PFSK-1 (cell line): Measurements from ENCODE around the gene USP46.

Source experiments
- FOXP2 ChIP-seq: optimal IDR thresholded peaks from 2 replicates; pipeline ENCODE3; 2011; ENCODE audit warnings: borderline replicate concordance, control low read depth, inconsistent platforms; ENCODE audit not compliant: insufficient read depth; ENCODE audit errors: extremely low read length, extremely low read depth
- POLR2AphosphoS5 ChIP-seq: IDR thresholded peaks from 2 replicates; pipeline ENCODE4 v1.6.1; 2012; ENCODE audit warnings: low read depth, mild to moderate bottlenecking, control low read depth, low read length, moderate library complexity
- REST ChIP-seq, 2 experiments: IDR thresholded peaks; 2 replicates each; pipeline versions ENCODE4 v1.6.1 to v1.8.0; 2011 to 2012; ENCODE audit warnings: low read depth in 2 of 2, low read length in 2 of 2, control low read depth in 1 of 2, inconsistent platforms in 1 of 2, mild to moderate bottlenecking in 1 of 2, moderate library complexity in 1 of 2; ENCODE audit not compliant: insufficient read depth in 1 of 2
- SIN3A ChIP-seq: IDR thresholded peaks from 2 replicates; pipeline ENCODE4 v1.6.1; 2012; ENCODE audit warnings: mild to moderate bottlenecking, low read length, moderate library complexity, borderline replicate concordance; ENCODE audit not compliant: insufficient read depth
- TAF1 ChIP-seq: IDR thresholded peaks from 2 replicates; pipeline ENCODE4 v1.6.1; 2012; ENCODE audit warnings: low read length, control low read depth, borderline replicate concordance; ENCODE audit not compliant: insufficient read depth

The USP46 gene

DNA sequence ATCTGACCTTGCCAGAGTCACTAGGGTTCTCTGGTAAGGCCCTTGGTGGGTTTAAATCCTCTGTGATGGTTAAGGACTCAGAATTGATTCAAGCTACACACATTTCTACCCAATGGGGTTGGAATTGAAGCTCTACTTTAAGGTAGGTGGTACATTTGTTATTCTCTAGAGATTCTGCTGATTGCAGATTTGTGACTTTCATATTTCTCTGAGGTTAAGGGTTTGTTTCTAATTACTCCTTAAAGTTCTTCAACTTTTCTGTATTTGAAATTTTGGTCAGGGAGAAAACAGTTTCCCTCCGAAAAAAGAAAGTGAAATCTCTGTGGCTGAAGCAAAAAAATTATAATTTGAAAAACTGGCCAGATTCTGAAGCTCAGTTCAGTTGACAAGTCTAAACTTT, 25.8 kb upstream of the USP46 start:
- TF ChIP-seq FOXP2 (no peak), POLR2AphosphoS5 (no peak), SIN3A (no peak), REST (IDR thresholded peaks at IDR 0.05; ENCODE audit: insufficient read depth in 1 of 2, low read depth in 2 of 2, low read length in 2 of 2) (no peak)

- TF ChIP-seq TAF1 (no peak), REST (IDR thresholded peaks at IDR 0.05; ENCODE audit: insufficient read depth in 1 of 2, low read depth in 2 of 2, low read length in 2 of 2) (no peak), POLR2AphosphoS5 (no peak), SIN3A (no peak), FOXP2 (no peak)
Observed at GRCh38 chr4:52680381-52680780, 21.3 kb upstream of the USP46 start.

DNA sequence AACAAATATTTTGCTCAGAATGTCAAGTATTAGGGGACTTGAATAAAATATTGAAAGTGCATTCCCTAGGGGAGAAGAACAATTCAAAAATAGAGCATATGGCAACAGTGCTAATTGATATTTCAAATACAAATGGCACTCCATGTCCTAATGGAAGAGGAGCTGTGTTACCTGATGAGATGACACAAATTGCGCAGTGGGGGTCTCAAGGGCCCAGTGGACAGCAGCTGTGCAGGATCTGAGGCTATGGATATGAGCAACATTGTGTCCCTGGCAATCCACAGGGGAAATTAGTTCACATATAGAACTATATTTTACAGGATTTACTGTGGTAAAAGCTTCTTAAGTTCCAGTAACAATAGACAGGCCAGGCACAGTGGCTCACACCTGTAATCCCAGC, 17.4 kb upstream of the USP46 start:
- TF ChIP-seq REST (IDR thresholded peaks at IDR 0.05; ENCODE audit: insufficient read depth in 1 of 2, low read depth in 2 of 2, low read length in 2 of 2) (no peak), TAF1 (no peak), POLR2AphosphoS5 (no peak), FOXP2 (no peak), SIN3A (no peak)

DNA sequence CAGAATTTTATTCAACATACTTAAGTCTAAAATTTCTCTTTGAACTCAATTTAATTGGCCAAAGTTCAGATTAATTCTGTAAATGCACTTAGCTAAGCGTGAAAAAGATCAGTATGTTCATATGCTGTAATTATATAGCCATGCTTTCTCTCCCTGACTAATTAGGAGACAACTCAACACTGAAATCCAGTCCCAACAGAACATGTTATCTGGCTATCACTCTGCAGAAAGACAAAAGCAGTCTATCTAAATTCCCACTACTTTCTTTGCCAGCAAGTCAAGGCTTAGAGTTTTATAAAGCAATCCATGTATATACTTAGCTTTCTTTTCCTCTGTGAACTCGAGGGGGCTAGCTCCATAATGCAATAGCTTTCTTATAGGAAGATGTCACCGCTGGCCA, 16.0 kb upstream of the USP46 start:
- TF ChIP-seq SIN3A (no peak), TAF1 (no peak), POLR2AphosphoS5 (no peak), FOXP2 (no peak), REST (IDR thresholded peaks at IDR 0.05; ENCODE audit: insufficient read depth in 1 of 2, low read depth in 2 of 2, low read length in 2 of 2) (no peak)

- TF ChIP-seq REST (IDR thresholded peaks at IDR 0.05; ENCODE audit: insufficient read depth in 1 of 2, low read depth in 2 of 2, low read length in 2 of 2) = no peak
- no peak for TF ChIP-seq POLR2AphosphoS5
- TF ChIP-seq TAF1 = no peak
- no peak for TF ChIP-seq SIN3A
- TF ChIP-seq FOXP2 = no peak
Observed at GRCh38 chr4:52670739-52671138, 11.6 kb upstream of the USP46 start.
